Umbilical cord (tissue), 2 donors: ENCODE results near the gene ITPK1. TPM values are rescaled to one million over a fixed set of nuclear protein-coding genes. Genes with fewer than 3 reads are reported as not detected.

Source experiments
- DNase-seq: peaks from one replicate; pipeline ENCODE4 v3.0.0-alpha.2; 2015; ENCODE audit warnings: low spot score
- total RNA-seq: library from RNA; depleted of rRNA; stranded (reverse); fragments of >200 nt; gene quantifications from one replicate; pipeline ENCODE4 v1.2.3, GENCODE V29; 2014; ENCODE audit warnings: low replicate concordance; ENCODE audit not compliant: insufficient read depth

The ITPK1 gene
- total RNA-seq, 1 donor from 2014 or later, result 14.7 TPM

DNA sequence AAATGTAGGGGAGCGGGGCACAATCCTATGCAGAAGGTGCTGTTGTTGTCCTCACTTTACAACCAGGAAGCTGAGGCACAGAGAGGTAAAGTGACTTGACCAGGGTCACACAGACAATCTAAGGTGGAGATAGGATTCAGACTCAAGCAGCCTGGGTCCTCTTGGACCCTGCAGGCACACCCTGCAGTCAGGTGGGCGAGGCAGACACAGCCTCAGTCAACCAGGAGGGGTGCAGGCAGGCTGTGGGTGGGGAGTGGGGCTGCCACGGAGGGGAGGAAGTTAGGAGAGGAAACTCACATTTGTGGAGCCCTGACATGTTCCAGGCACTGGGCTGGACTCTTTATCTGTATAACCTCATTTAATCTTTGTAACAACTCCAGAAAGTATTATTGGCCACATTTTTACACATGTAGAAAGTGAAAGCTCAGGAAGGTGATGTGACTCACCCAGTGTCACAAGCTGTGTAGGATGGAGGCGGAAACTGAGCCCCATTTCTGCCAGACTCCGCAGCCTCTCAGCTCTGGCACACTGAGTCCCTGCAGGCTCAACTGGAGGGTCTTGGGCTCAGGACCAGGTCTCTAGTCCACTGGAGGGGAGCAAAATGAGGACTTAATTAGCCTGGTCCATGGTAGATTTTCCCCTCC, 217.7 kb downstream of the ITPK1 start:
- DNase-seq, result no peak

DNA sequence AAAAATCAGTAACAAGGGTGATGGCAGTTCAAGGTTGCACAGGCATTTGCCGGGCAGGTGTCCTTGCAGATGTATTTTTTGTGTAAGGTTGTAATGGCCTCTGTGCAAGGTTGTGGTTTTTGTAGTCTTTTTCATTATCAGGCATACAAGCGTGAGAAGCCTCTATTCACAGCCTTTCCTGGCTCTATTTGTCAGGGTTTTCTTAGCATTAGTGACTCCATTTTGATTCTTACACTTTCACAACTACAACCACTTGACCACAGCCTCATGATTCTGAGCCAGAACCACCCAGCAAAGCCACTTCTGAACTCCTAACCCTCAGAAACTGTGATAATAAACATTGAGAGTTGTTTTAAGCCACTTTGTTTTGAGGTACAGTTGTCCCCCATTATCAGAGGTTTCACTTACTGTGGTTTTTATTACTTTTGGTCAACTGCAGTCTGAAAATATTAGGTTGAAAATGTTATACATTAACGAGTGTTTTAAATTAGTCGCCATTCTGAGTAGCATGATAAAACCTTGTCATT, 220.3 kb downstream of the ITPK1 start:
- no peak for DNase-seq

DNA sequence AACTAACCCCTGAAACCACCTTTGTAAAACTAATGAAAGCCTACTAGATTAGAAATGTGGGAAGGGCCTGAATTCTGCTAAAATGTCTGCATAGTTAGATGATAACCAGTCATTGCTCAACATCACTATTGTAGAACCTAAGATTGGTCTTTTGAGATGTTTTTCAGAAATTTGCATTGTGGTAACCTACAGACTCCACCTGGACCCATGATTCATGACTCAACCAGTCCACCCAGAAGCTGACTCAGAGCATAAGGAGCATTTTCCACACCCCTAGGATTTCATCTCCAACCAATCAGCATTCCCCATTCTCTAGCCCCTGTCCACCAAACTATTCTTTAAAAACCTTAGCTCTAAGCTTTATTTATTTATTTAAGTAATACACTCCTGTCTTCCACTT, 223.1 kb downstream of the ITPK1 start:
- DNase-seq, result no peak

DNA sequence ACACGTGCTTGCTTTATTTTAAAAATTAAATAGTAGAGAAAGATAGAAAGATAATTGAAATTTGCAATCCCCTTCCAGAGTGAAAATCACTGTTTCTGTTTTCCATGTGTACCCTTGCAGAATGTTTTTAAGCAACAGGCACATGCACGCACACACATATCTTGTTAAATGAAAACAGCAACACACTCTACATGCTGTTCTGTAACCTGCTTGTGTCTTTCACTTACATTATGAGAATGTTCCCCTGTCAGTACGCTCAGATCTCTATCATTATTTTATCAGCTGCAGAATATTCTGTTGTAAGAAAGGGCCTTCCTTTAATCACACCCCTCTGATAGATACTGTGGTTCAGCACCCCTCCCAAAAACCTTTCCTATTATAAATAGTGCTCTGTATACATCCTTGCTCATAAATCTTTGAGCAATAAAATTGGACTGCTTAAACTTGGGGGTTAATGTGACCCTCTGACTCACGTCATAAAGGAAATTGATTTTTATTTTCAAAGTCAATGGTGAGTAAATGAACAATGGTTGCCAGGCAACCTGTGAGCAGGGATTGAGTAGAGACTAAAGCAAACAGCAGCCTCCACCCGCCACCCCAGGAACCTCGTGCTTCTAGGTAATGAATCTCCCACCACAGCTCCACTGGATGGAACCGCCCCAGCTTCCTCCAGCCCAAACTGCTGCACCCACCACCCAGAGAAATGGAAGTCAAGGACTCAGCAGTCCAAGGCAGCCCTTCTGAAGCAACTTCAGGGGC, 224.7 kb downstream of the ITPK1 start:
- DNase-seq, result no peak

DNA sequence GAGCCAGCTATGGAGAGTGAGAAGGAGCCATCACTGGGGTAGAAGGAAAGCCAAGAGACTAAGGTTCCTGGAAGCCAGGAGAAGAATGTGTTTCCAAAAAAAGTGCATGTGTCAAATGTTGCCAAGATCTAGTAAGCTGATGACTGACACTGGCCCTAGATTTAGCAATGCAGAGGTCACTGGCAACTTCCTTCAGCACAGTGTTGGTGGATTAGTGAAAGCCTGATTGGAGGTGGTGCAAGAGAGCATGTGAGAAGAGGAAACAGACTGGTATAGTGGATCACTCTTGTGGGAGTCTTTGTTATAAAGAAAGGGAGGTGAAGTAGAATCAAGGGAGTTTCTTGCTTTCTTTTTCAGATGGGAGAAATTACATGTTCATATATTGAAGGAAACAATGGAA, 226.8 kb downstream of the ITPK1 start:
- no peak for DNase-seq

DNA sequence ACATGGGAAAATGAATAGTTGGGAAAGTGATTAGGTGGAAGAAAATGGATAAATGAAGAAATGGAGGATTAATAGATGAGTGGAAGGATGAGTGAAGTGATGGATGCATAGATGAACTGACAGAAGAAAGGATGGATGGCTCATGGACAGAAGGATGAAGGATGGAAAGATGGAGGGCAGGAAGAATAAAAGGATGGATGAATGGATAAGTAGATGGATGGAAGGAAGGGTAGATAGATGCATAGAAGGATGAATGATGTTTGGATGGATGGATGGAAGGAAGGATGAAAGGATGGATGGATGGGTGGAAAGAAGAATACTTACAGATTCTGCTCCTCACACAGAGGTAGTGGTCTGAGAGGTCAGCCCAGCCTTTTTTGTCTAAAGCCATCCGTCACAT, 228.6 kb downstream of the ITPK1 start:
- DNase-seq, result no peak

Other genes starting within 250 kb of the ITPK1 start
- gene CHGA, start 192.8 kb downstream of the ITPK1 start, total RNA-seq, result 21.9 TPM
- gene MOAP1, start 69.0 kb upstream of the ITPK1 start, total RNA-seq, result 21.4 TPM
- 4.8 TPM for gene LYSET, start 69.4 kb upstream of the ITPK1 start, total RNA-seq
- 3.9 TPM for gene GON7, start 91.1 kb upstream of the ITPK1 start, total RNA-seq
- gene UBR7, start 91.3 kb upstream of the ITPK1 start, total RNA-seq, result 24.6 TPM
- 54.7 TPM for gene BTBD7, start 217.1 kb upstream of the ITPK1 start, total RNA-seq
- not detected for gene COX8C, start 231.3 kb upstream of the ITPK1 start, total RNA-seq